WTC11 (cell line): ENCODE measurements around the gene ACSS3. TPM values are rescaled to one million over a fixed set of nuclear protein-coding genes. Genes with fewer than 3 reads are reported as not detected.

Experiments
- microRNA-seq: library from miRNA; unstranded; fragments of <30 nt; microRNA quantifications from one replicate; pipeline ENCODE4 v1.2.0, GENCODE V29; 2022; ENCODE audit warnings: borderline number of aligned reads
- total RNA-seq: library from RNA; stranded (reverse); gene quantifications from 3 replicates; pipeline ENCODE4 v1.2.3, GENCODE V29; 2021

ACSS3 gene
- total RNA-seq, 1 experiment from 2014 or later = 18.6 TPM

Small RNA genes within 50 kb of the gene (microRNA-seq; reads per million reads assigned to microRNA genes)
- gene MIR4699 = not detected

Other genes starting within 250 kb of the ACSS3 start
- 8.3 to 8.6 TPM (median 8.5 TPM) in 3 replicates for gene LIN7A, start 140.1 kb upstream of the ACSS3 start, total RNA-seq